Thoracic aorta (tissue), 2 donors: ENCODE measurements around the gene ZBTB3. TPM values are rescaled to one million over a fixed set of nuclear protein-coding genes. Genes with fewer than 3 reads are reported as not detected.
A peak's percentile ranks its signal among the peaks of the same experiment; 100 is the strongest.
"Not testable (repeated sequence)": the region's sequence is repeated elsewhere in the genome, so short reads cannot be mapped to it uniquely, and the experiment has no call there.

Source experiments
- ATAC-seq: fragments of 150-250 bp; one replicate; pipeline ENCODE4 v1.8.0; 2017; ENCODE audit warnings: low read depth; ENCODE audit not compliant: insufficient number of reproducible peaks, low FRiP score
- DNase-seq: peaks from one replicate; pipeline ENCODE4 v3.0.0-alpha.2; 2020; ENCODE audit warnings: low spot score
- H3K27ac ChIP-seq, 2 donors: fragments of 200-600 bp; sonication (generic); 1 replicate in 1 of 2; 2 replicates in 1 of 2; pipeline ENCODE4 v1.5.1; 2016; ENCODE audit warnings: mild to moderate bottlenecking in 2 of 2, moderate library complexity in 2 of 2
- H3K27me3 ChIP-seq: fragments of 200-600 bp; sonication (generic); replicated peaks from 2 replicates; pipeline ENCODE4 v1.6.0; 2016; ENCODE audit warnings: mild to moderate bottlenecking; ENCODE audit not compliant: insufficient read depth
- H3K36me3 ChIP-seq: fragments of 200-600 bp; sonication (generic); one replicate; pipeline ENCODE4 v1.5.1; 2016
- H3K4me1 ChIP-seq, 2 donors: fragments of 200-600 bp; sonication (generic); 1 replicate in 1 of 2; 2 replicates in 1 of 2; pipeline versions ENCODE4 v1.5.1 to v1.6.0; 2016; ENCODE audit warnings: low read depth in 2 of 2, mild to moderate bottlenecking in 1 of 2; ENCODE audit not compliant: control insufficient read depth in 1 of 2
- H3K4me3 ChIP-seq: fragments of 200-600 bp; sonication (generic); 2 replicates; pipeline ENCODE4 v1.5.1; 2016; ENCODE audit warnings: mild to moderate bottlenecking
- H3K9me3 ChIP-seq: fragments of 200-600 bp; sonication (generic); 2 replicates; pipeline ENCODE4 v1.5.1; 2016
- CTCF ChIP-seq: fragments of 200-600 bp; sonication (generic); IDR thresholded peaks from one replicate; pipeline ENCODE4 v1.5.1; 2019; ENCODE audit warnings: antibody characterized with exemption
- total RNA-seq, 2 donors: library from RNA; depleted of rRNA; stranded (reverse); fragments of >200 nt; gene quantifications; one replicate each; pipeline versions ENCODE4 v1.1.0 to v1.2.3, GENCODE V29; 2016

Gene ZBTB3
- total RNA-seq, 2 donors from 2014 or later = 6.2 to 7.6 TPM

- DNase-seq (no peak), ATAC-seq (no peak)
- H3K9me3 ChIP-seq = no peaks in the 10 kb centered on the region
- no peaks in the 10 kb centered on the region for H3K27me3 ChIP-seq
- TF ChIP-seq CTCF = no peak
- peaks cover 3% of the 10 kb centered on the region for H3K36me3 ChIP-seq
- H3K4me1 ChIP-seq = peaks cover 10 to 27% of the 10 kb centered on the region in 2 donors
- H3K27ac ChIP-seq = no peak overlapping the region
- no peak overlapping the region for H3K4me3 ChIP-seq
Observed at GRCh38 chr11:62755086-62755615, 1.2 kb upstream of the ZBTB3 start.

- no peak for TF ChIP-seq CTCF
- Histone ChIP-seq H3K4me3 (peak overlapping the region; percentile 72), H3K27me3 (no peaks in the 10 kb centered on the region), H3K9me3 (no peaks in the 10 kb centered on the region), H3K4me1 (peaks cover 10 to 27% of the 10 kb centered on the region in 2 donors), H3K27ac (peak overlapping the region; percentile 89 to 96), H3K36me3 (peaks cover 3% of the 10 kb centered on the region)
- DNase-seq (no peak), ATAC-seq (no peak)
Observed at GRCh38 chr11:62752994-62753735, 795 bp downstream of the ZBTB3 start.

DNA sequence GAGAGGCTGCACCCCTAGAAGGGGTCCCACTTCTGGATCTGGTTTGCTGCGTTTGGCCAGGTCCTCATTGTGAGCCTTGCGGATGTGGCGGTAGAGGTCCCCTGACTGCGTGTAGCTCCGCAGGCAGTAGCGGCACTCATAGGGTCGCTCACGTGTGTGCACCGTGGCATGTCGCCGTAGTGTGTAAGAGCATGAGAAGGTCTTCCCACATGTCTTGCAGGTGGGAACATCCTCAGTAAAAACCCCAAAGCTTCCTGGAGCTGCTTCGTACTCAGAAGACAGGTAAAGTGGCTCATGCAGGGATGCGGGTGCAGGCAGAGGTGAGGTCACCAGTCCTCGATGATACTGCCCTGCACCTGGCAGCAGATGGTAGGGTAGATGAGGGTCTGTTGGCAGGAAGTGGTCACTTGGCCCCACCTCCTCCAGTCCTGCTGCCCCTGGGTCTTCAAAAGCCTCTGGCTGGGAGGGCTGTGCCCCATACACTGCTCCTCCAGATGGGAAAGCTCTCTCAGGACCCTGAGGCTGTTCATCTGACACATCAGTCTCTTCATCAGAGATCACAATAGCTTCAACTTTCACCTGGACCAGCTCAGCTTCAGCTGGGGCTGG lies 1.7 kb downstream of the ZBTB3 start:
- TF ChIP-seq CTCF = no peak
- H3K4me3 ChIP-seq = no peak overlapping the region
- no peaks in the 10 kb centered on the region for H3K27me3 ChIP-seq
- no peaks in the 10 kb centered on the region for H3K9me3 ChIP-seq
- ATAC-seq (no peak), DNase-seq (no peak)
- H3K27ac ChIP-seq = no peak overlapping the region
- peaks cover 3% of the 10 kb centered on the region for H3K36me3 ChIP-seq
- peaks cover 10 to 27% of the 10 kb centered on the region in 2 donors for H3K4me1 ChIP-seq

DNA sequence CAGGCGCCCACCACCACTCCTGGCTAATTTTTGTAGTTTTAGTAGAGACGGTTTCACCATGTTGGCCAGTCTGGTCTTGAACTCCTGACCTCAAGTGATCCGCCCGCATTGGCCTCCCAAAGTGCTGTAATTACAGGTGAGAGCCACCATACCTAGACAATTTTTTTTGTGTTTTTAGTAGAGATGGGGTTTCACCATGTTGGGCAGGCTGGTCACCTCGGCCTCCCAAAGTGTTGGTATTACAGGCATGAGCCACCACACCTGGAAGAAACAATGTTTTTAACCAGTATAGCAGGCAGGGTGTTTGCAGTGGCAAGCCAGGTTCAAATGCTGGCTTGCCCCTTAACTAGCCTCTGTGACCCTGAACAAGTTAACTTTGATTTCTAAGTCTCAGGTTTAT lies 4.0 kb downstream of the ZBTB3 start:
- H3K36me3 ChIP-seq, H3K4me3 ChIP-seq, DNase-seq: not testable (repeated sequence)

DNA sequence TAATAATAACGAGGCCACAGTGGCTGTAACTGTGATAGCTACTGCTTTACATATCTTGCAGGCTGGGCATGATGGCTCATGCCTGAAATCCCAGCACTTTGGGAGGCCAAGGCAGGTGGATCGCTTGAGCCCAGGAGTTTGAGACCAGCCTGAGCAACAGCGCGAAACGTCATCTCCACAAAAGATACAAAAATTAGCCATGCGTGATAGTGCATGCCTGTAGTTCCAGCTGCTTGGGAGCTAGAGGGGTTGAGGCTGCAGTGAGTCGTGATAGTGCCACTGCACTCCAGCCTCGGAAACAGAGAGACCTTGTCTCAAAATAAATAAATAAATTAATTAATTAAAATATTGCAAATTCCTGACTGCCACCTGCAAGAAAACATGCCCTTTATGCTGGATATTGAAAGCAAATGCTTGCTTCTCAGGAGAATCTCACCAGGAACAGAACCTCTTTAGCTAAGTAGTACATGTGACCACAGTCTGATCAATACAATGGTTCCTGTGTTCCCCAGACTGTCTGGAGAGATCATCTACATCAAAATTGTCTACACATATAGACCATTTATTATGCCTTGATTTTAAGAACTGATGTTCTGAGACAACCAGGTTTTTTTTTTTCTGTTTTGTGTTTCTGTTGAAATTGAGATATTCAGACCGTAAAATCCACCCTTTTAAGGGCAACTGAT lies 6.3 kb downstream of the ZBTB3 start:
- Histone ChIP-seq H3K36me3 (peaks cover 3% of the 10 kb centered on the region), H3K27ac (no peak overlapping the region), H3K27me3 (no peaks in the 10 kb centered on the region), H3K4me3 (no peak overlapping the region), H3K4me1 (peaks cover 0 to 14% of the 10 kb centered on the region in 2 donors), H3K9me3 (no peaks in the 10 kb centered on the region)
- DNase-seq = no peak
- no peak for ATAC-seq
- no peak for TF ChIP-seq CTCF

More for the DNA sequence above, 4.0 kb downstream of the ZBTB3 start:
- not testable (repeated sequence) for ATAC-seq, H3K27me3 ChIP-seq, H3K27ac ChIP-seq, H3K9me3 ChIP-seq
- peaks cover 10 to 27% of the 10 kb centered on the region in 2 donors for H3K4me1 ChIP-seq
